Liver (tissue), 9 donors: ENCODE results near the gene CREG2. TPM values are rescaled to one million over a fixed set of nuclear protein-coding genes. Genes with fewer than 3 reads are reported as not detected.

ENCODE experiments used
- DNase-seq: peaks from one replicate; pipeline ENCODE4 v3.0.0-alpha.2; 2017; ENCODE audit warnings: low spot score
- H3K27ac ChIP-seq, 2 donors: one replicate each; pipeline ENCODE4 v1.7.0; 2013; ENCODE audit warnings: inconsistent platforms in 2 of 2, low read length in 2 of 2, control low read depth in 1 of 2, low read depth in 1 of 2, mild to moderate bottlenecking in 1 of 2
- H3K27me3 ChIP-seq, 4 donors: one replicate each; pipeline versions ENCODE4 v1.6.1 to v1.7.0; 2013; ENCODE audit warnings: low read length in 3 of 4, inconsistent platforms in 1 of 4, mild to moderate bottlenecking in 1 of 4, moderate library complexity in 1 of 4; ENCODE audit not compliant: control insufficient read depth in 4 of 4, insufficient read depth in 4 of 4
- H3K36me3 ChIP-seq, 4 donors: one replicate each; pipeline versions ENCODE4 v1.6.1 to v1.7.0; 2013; ENCODE audit warnings: low read length in 3 of 4, mild to moderate bottlenecking in 3 of 4, low read depth in 1 of 4, moderate library complexity in 1 of 4; ENCODE audit not compliant: control insufficient read depth in 4 of 4, insufficient read depth in 3 of 4
- H3K4me1 ChIP-seq, 4 donors: one replicate each; pipeline versions ENCODE4 v1.6.1 to v1.7.0; 2013; ENCODE audit warnings: low read length in 3 of 4, mild to moderate bottlenecking in 3 of 4, moderate library complexity in 1 of 4; ENCODE audit not compliant: control insufficient read depth in 4 of 4, insufficient read depth in 4 of 4
- H3K4me3 ChIP-seq, 3 donors: one replicate each; pipeline versions ENCODE4 v1.6.1 to v1.7.0; 2013; ENCODE audit warnings: low read length in 3 of 3, control low read depth in 1 of 3, low read depth in 1 of 3, mild to moderate bottlenecking in 1 of 3
- H3K9ac ChIP-seq, 2 donors: one replicate each; pipeline ENCODE4 v1.7.0; 2013; ENCODE audit warnings: low read length in 2 of 2, mild to moderate bottlenecking in 2 of 2, moderate library complexity in 2 of 2, control low read depth in 1 of 2, low read depth in 1 of 2
- H3K9me3 ChIP-seq, 4 donors: one replicate each; pipeline versions ENCODE4 v1.6.1 to v1.7.0; 2013; ENCODE audit warnings: low read length in 3 of 4; ENCODE audit not compliant: control insufficient read depth in 4 of 4
- EGR1 ChIP-seq, 2 donors: IDR thresholded peaks; 2 replicates each; pipeline ENCODE4 v1.6.1; 2016 to 2018; ENCODE audit warnings: antibody characterized with exemption in 2 of 2, low read depth in 2 of 2
- FOXA1 ChIP-seq: IDR thresholded peaks from 2 replicates; pipeline ENCODE4 v1.6.1; 2016; ENCODE audit warnings: antibody characterized with exemption
- FOXA2 ChIP-seq: IDR thresholded peaks from 2 replicates; pipeline ENCODE4 v1.6.1; 2016; ENCODE audit warnings: antibody characterized with exemption
- GABPA ChIP-seq, 2 donors: IDR thresholded peaks in 1 of 2; conservative IDR thresholded peaks in 1 of 2; 2 replicates each; pipeline ENCODE4 v1.6.1; 2016; ENCODE audit warnings: antibody characterized with exemption in 2 of 2, mild to moderate bottlenecking in 1 of 2, moderate library complexity in 1 of 2
- HNF4A ChIP-seq, 2 donors: conservative IDR thresholded peaks; 2 replicates each; pipeline ENCODE4 v1.6.1; 2016; ENCODE audit warnings: antibody characterized with exemption in 2 of 2, mild to moderate bottlenecking in 2 of 2
- HNF4G ChIP-seq: IDR thresholded peaks from 2 replicates; pipeline ENCODE4 v1.6.1; 2016; ENCODE audit warnings: antibody characterized with exemption
- JUND ChIP-seq, 2 donors: IDR thresholded peaks; 2 replicates each; pipeline ENCODE4 v1.6.1; 2016; ENCODE audit warnings: antibody characterized with exemption in 2 of 2
- NR2F2 ChIP-seq: IDR thresholded peaks from 2 replicates; pipeline ENCODE4 v1.6.1; 2016; ENCODE audit warnings: antibody characterized with exemption
- RXRA ChIP-seq, 2 donors: IDR thresholded peaks; 2 replicates each; pipeline ENCODE4 v1.6.1; 2017 to 2018; ENCODE audit warnings: antibody characterized with exemption in 2 of 2, mild to moderate bottlenecking in 1 of 2
- SP1 ChIP-seq: IDR thresholded peaks from 2 replicates; pipeline ENCODE4 v1.6.1; 2018; ENCODE audit warnings: antibody characterized with exemption, mild to moderate bottlenecking
- TAF1 ChIP-seq: conservative IDR thresholded peaks from 2 replicates; pipeline ENCODE4 v1.6.1; 2016; ENCODE audit warnings: antibody characterized with exemption, mild to moderate bottlenecking
- YY1 ChIP-seq: IDR thresholded peaks from 2 replicates; pipeline ENCODE4 v1.6.1; 2016; ENCODE audit warnings: antibody characterized with exemption, mild to moderate bottlenecking
- WGBS: extraction: QIAGEN DNeasy Blood & Tissue Kit; methylation state at CpG from one replicate; pipeline ENCODE4 v1.1.7; 2013; 5-methylcytosine and 5-hydroxymethylcytosine counted together
- polyA plus RNA-seq, 2 donors: library from polyadenylated mRNA; stranded (reverse) in 1 of 2; unstranded in 1 of 2; fragments of 200-250 nt in 1 of 2; fragments of >200 nt in 1 of 2; fragmentation: Nextera tagmentation in 1 of 2; extraction: Ambion mirVana in 1 of 2; gene quantifications; one replicate each; pipeline versions ENCODE4 v1.2.1 to v1.2.3, GENCODE V29; 2013 to 2015
- total RNA-seq, 2 donors: library from RNA; depleted of rRNA; stranded (reverse); fragments of >200 nt; gene quantifications; one replicate each; pipeline ENCODE4 v1.2.3, GENCODE V29; 2014
- TF ChIP-seq, protein P1 (sequence below): IDR thresholded peaks from 2 replicates; pipeline ENCODE4 v1.6.1; 2016; ENCODE audit warnings: antibody characterized with exemption
- TF ChIP-seq, protein P2 (sequence below): IDR thresholded peaks from 2 replicates; pipeline ENCODE4 v1.6.1; 2016; ENCODE audit warnings: antibody characterized with exemption
- TF ChIP-seq, protein P3 (sequence below): IDR thresholded peaks from 2 replicates; pipeline ENCODE4 v1.6.1; 2016; ENCODE audit warnings: antibody characterized with exemption, mild to moderate bottlenecking
- donor health status: healthy.
- donor health status: healthy.
- donor health status: healthy.
- donor health status: healthy.
- donor health status: healthy.

CREG2 gene
- total and polyA plus RNA-seq, 4 donors: 0.05 TPM; not detected in 3

DNA sequence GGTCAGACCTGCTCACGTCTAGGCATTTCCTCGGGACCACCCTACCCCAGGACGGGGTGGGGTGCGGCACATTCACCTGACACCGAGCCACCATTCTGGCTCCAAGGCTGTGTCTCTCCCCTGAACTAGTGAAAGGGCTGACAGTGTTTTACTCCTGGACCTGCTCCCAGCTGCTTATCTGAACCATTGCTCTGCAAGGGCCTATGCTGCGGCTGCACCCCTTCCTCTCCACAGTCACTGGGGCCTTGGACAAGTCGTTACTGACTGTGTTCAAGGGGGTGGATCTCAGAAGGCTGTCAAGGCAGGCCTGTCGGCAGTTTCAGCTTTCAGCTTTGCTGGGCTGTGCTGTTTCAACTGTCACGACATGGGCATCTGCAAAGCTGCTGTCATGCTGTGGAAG, 11.7 kb downstream of the CREG2 start:
- 80% methylated on average over 9 of the region's 9 CpGs for WGBS
- Histone ChIP-seq H3K27me3 (no peaks in the 10 kb centered on the region), H3K9me3 (no peaks in the 10 kb centered on the region), H3K4me1 (no peaks in the 10 kb centered on the region), H3K9ac (no peak overlapping the region), H3K27ac (no peak overlapping the region), H3K36me3 (no peaks in the 10 kb centered on the region), H3K4me3 (no peak overlapping the region)
- TF ChIP-seq RXRA (IDR thresholded peaks at IDR 0.05) (no peak), HNF4G (no peak), TAF1 (no peak)
- TF ChIP-seq, protein P1, sequence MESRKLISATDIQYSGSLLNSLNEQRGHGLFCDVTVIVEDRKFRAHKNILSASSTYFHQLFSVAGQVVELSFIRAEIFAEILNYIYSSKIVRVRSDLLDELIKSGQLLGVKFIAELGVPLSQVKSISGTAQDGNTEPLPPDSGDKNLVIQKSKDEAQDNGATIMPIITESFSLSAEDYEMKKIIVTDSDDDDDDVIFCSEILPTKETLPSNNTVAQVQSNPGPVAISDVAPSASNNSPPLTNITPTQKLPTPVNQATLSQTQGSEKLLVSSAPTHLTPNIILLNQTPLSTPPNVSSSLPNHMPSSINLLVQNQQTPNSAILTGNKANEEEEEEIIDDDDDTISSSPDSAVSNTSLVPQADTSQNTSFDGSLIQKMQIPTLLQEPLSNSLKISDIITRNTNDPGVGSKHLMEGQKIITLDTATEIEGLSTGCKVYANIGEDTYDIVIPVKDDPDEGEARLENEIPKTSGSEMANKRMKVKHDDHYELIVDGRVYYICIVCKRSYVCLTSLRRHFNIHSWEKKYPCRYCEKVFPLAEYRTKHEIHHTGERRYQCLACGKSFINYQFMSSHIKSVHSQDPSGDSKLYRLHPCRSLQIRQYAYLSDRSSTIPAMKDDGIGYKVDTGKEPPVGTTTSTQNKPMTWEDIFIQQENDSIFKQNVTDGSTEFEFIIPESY: no peak
- no peak for DNase-seq

DNA sequence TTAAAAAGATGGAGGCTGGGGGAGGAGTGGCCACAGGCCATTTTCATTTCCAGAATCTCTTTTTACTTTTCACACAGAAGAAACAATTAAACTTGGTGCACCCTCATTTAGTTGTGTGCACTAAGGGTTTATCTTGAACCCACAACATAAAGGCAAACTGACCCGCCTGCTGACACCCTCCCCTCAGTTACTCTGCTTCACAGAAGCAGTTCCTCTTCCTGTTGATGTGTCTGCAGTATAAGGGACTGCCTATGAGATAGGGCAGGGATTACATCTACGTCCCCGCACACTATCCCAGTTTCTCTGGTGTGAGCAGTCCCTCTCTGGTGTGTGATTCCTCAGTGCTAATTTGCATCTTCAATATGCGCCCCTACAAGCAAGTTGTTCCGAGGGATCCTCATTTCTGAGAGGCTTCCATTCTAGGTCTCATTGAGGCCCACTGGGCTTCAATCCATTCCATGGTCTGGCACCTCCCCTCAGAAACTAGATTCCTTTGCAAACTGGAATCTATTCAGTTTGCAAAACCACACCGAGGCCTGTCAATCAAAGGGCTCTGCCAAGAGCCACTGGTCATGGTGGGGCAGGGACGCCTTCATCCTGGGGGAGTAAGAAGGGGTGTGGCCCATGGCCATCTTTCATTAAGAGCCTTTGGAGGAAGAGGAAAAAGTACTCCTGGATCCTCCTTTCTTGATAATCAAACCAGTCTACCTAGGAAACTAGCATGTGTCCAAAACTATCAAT, 12.3 kb downstream of the CREG2 start:
- no peak for TF ChIP-seq FOXA1
- TF ChIP-seq GABPA (IDR thresholded peaks at IDR 0.05 in 1 of 2, conservative IDR thresholded peaks at IDR 0.05 in 1 of 2): no peak
- TF ChIP-seq HNF4A (conservative IDR thresholded peaks at IDR 0.05): no peak
- TF ChIP-seq, protein P1: no peak
- TF ChIP-seq RXRA (IDR thresholded peaks at IDR 0.05): no peak
- no peak for TF ChIP-seq JUND (IDR thresholded peaks at IDR 0.05)
- TF ChIP-seq, protein P2, sequence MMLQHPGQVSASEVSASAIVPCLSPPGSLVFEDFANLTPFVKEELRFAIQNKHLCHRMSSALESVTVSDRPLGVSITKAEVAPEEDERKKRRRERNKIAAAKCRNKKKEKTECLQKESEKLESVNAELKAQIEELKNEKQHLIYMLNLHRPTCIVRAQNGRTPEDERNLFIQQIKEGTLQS: no peak
- no peak for TF ChIP-seq EGR1 (IDR thresholded peaks at IDR 0.05; ENCODE audit: low read depth in 2 of 2)
- no peak for TF ChIP-seq FOXA2
- TF ChIP-seq NR2F2: no peak
- H3K9me3 ChIP-seq: no peaks in the 10 kb centered on the region

DNA sequence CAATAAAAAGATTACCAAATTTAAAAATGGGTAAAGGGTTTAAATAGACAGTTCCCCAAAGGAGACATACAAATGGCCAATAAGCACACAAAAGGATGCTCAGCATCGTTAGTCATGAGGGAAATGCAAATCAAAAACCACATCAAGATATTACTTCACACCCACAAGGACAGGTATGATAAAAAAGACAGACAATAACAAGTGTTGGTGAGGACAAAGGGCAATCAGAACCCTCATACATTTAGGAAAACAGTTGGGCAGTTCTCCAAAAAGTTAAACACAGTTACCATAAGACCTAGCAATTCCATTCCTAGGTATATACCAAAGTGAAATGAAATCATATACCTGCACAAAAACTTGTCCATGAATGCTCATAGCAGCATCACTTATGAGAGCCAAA, 14.5 kb downstream of the CREG2 start:
- no peak overlapping the region for H3K27ac ChIP-seq
- H3K9ac ChIP-seq: no peak overlapping the region
- WGBS: 77% methylated on average over 1 of the region's 1 CpG

More for the DNA sequence above, 12.3 kb downstream of the CREG2 start:
- H3K4me1 ChIP-seq: no peaks in the 10 kb centered on the region
- H3K9ac ChIP-seq: no peak overlapping the region
- no peaks in the 10 kb centered on the region for H3K27me3 ChIP-seq
- H3K36me3 ChIP-seq: no peaks in the 10 kb centered on the region
- 94% methylated on average over 7 of the region's 7 CpGs for WGBS
- no peak overlapping the region for H3K27ac ChIP-seq
- DNase-seq: no peak
- H3K4me3 ChIP-seq: no peak overlapping the region

More for the DNA sequence above, 14.5 kb downstream of the CREG2 start:
- TF ChIP-seq, protein P3, sequence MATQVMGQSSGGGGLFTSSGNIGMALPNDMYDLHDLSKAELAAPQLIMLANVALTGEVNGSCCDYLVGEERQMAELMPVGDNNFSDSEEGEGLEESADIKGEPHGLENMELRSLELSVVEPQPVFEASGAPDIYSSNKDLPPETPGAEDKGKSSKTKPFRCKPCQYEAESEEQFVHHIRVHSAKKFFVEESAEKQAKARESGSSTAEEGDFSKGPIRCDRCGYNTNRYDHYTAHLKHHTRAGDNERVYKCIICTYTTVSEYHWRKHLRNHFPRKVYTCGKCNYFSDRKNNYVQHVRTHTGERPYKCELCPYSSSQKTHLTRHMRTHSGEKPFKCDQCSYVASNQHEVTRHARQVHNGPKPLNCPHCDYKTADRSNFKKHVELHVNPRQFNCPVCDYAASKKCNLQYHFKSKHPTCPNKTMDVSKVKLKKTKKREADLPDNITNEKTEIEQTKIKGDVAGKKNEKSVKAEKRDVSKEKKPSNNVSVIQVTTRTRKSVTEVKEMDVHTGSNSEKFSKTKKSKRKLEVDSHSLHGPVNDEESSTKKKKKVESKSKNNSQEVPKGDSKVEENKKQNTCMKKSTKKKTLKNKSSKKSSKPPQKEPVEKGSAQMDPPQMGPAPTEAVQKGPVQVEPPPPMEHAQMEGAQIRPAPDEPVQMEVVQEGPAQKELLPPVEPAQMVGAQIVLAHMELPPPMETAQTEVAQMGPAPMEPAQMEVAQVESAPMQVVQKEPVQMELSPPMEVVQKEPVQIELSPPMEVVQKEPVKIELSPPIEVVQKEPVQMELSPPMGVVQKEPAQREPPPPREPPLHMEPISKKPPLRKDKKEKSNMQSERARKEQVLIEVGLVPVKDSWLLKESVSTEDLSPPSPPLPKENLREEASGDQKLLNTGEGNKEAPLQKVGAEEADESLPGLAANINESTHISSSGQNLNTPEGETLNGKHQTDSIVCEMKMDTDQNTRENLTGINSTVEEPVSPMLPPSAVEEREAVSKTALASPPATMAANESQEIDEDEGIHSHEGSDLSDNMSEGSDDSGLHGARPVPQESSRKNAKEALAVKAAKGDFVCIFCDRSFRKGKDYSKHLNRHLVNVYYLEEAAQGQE: no peak
- TF ChIP-seq EGR1 (IDR thresholded peaks at IDR 0.05; ENCODE audit: low read depth in 2 of 2) (no peak), FOXA2 (no peak), SP1 (no peak), GABPA (IDR thresholded peaks at IDR 0.05 in 1 of 2, conservative IDR thresholded peaks at IDR 0.05 in 1 of 2) (no peak), HNF4A (conservative IDR thresholded peaks at IDR 0.05) (no peak), YY1 (no peak)
- TF ChIP-seq, protein P2: no peak
- no peaks in the 10 kb centered on the region for H3K9me3 ChIP-seq
- no peaks in the 10 kb centered on the region for H3K36me3 ChIP-seq
- no peak for DNase-seq
- no peaks in the 10 kb centered on the region for H3K27me3 ChIP-seq
- H3K4me3 ChIP-seq: no peak overlapping the region
- no peaks in the 10 kb centered on the region for H3K4me1 ChIP-seq
